Measurements from ENCODE around the gene TOMM20L.

- no peak for TF ChIP-seq POLR2A (IDR thresholded peaks at IDR 0.05)
- TF ChIP-seq CTCF (IDR thresholded peaks at IDR 0.05): peak in 1 of 4 experiments; percentile 35
Measured at GRCh38 chr14:58362798-58363412, 32.8 kb upstream of the TOMM20L start.
